Measurements from ENCODE around the gene ELP4. TPM values are rescaled to one million over a fixed set of nuclear protein-coding genes. Genes with fewer than 3 reads are reported as not detected.
"Not testable (repeated sequence)": the region's sequence is repeated elsewhere in the genome, so short reads cannot be mapped to it uniquely, and the experiment has no call there.

The ELP4 gene
- total RNA-seq, 1 donor from 2014 or later: 15.0 TPM

GRCh38 chr11:31728432-31728831 is 218.9 kb downstream of the ELP4 start:
- Mint-ChIP-seq H3K27ac (ENCODE audit: unreplicated experiment) (no peak overlapping the region), H3K9me3 (ENCODE audit: unreplicated experiment) (peaks cover 21% of the 10 kb centered on the region), H3K4me3 (ENCODE audit: unreplicated experiment) (no peak overlapping the region), H3K36me3 (ENCODE audit: unreplicated experiment) (peaks cover 9% of the 10 kb centered on the region), H3K27me3 (ENCODE audit: unreplicated experiment) (no peaks in the 10 kb centered on the region), H3K4me1 (ENCODE audit: unreplicated experiment) (no peaks in the 10 kb centered on the region)
- DNase-seq (ENCODE audit: extremely low spot score, unreplicated experiment): no peak
- TF ChIP-seq, protein P1, sequence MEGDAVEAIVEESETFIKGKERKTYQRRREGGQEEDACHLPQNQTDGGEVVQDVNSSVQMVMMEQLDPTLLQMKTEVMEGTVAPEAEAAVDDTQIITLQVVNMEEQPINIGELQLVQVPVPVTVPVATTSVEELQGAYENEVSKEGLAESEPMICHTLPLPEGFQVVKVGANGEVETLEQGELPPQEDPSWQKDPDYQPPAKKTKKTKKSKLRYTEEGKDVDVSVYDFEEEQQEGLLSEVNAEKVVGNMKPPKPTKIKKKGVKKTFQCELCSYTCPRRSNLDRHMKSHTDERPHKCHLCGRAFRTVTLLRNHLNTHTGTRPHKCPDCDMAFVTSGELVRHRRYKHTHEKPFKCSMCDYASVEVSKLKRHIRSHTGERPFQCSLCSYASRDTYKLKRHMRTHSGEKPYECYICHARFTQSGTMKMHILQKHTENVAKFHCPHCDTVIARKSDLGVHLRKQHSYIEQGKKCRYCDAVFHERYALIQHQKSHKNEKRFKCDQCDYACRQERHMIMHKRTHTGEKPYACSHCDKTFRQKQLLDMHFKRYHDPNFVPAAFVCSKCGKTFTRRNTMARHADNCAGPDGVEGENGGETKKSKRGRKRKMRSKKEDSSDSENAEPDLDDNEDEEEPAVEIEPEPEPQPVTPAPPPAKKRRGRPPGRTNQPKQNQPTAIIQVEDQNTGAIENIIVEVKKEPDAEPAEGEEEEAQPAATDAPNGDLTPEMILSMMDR (IDR thresholded peaks at IDR 0.05): no peak

- TF ChIP-seq, protein P1 (IDR thresholded peaks at IDR 0.05): no peak
- H3K9me3 Mint-ChIP-seq (ENCODE audit: unreplicated experiment): peaks cover 28% of the 10 kb centered on the region
Measured at GRCh38 chr11:31740131-31740530, 230.6 kb downstream of the ELP4 start.

GRCh38 chr11:31740731-31741368 is 231.3 kb downstream of the ELP4 start:
- H3K36me3 Mint-ChIP-seq (ENCODE audit: unreplicated experiment); DNase-seq (ENCODE audit: extremely low spot score, unreplicated experiment); H3K4me3 Mint-ChIP-seq (ENCODE audit: unreplicated experiment); H3K27ac Mint-ChIP-seq (ENCODE audit: unreplicated experiment); H3K27me3 Mint-ChIP-seq (ENCODE audit: unreplicated experiment); H3K4me1 Mint-ChIP-seq (ENCODE audit: unreplicated experiment): not testable (repeated sequence)
- H3K9me3 Mint-ChIP-seq (ENCODE audit: unreplicated experiment): peaks cover 26% of the 10 kb centered on the region

More at GRCh38 chr11:31740131-31740530, 230.6 kb downstream of the ELP4 start:
- H3K36me3 Mint-ChIP-seq (ENCODE audit: unreplicated experiment): peaks cover 5% of the 10 kb centered on the region
- no peak for DNase-seq (ENCODE audit: extremely low spot score, unreplicated experiment)
- H3K27ac Mint-ChIP-seq (ENCODE audit: unreplicated experiment): no peak overlapping the region
- no peak overlapping the region for H3K4me3 Mint-ChIP-seq (ENCODE audit: unreplicated experiment)
- H3K4me1 Mint-ChIP-seq (ENCODE audit: unreplicated experiment): no peaks in the 10 kb centered on the region
- H3K27me3 Mint-ChIP-seq (ENCODE audit: unreplicated experiment): no peaks in the 10 kb centered on the region

DNA sequence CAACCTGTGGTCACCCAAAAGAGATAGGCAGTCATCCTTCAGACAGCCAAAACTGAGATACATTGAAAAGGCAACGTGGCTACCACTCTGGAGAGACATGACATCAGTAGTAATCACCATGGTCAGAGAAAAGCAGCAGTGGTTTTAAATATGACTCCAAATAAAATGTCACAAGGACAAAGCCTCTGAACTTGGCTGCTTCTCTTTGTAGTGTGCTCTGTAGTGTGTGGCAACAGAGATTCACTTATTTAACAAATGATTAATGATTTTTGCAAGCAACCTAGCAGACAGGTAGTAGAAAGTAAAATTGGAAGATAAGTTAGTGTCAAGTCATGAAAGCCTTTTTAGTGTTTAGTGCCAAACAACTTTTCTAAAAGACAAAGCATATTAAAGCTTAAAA is 238.0 kb downstream of the ELP4 start:
- Mint-ChIP-seq H3K4me3 (ENCODE audit: unreplicated experiment) (no peak overlapping the region), H3K27ac (ENCODE audit: unreplicated experiment) (no peak overlapping the region), H3K4me1 (ENCODE audit: unreplicated experiment) (no peaks in the 10 kb centered on the region), H3K9me3 (ENCODE audit: unreplicated experiment) (peaks cover 8% of the 10 kb centered on the region), H3K36me3 (ENCODE audit: unreplicated experiment) (no peaks in the 10 kb centered on the region), H3K27me3 (ENCODE audit: unreplicated experiment) (no peaks in the 10 kb centered on the region)
- DNase-seq (ENCODE audit: extremely low spot score, unreplicated experiment): no peak
- TF ChIP-seq, protein P1 (IDR thresholded peaks at IDR 0.05): no peak

GRCh38 chr11:31757260-31757835 is 247.8 kb downstream of the ELP4 start:
- Mint-ChIP-seq H3K27me3 (ENCODE audit: unreplicated experiment) (no peaks in the 10 kb centered on the region), H3K4me3 (ENCODE audit: unreplicated experiment) (no peak overlapping the region), H3K4me1 (ENCODE audit: unreplicated experiment) (no peaks in the 10 kb centered on the region), H3K9me3 (ENCODE audit: unreplicated experiment) (no peaks in the 10 kb centered on the region), H3K27ac (ENCODE audit: unreplicated experiment) (no peak overlapping the region), H3K36me3 (ENCODE audit: unreplicated experiment) (peaks cover 4% of the 10 kb centered on the region)
- no peak for DNase-seq (ENCODE audit: extremely low spot score, unreplicated experiment)
- TF ChIP-seq, protein P1 (IDR thresholded peaks at IDR 0.05): no peak

Data from osteocyte (in vitro differentiated cells).